Transverse colon (tissue), 4 donors: ENCODE results near the gene TDRD9.

ENCODE experiments used
- POLR2A ChIP-seq: fragments of 450-650 bp; IDR thresholded peaks from one replicate; pipeline ENCODE4 v1.6.1; 2016; ENCODE audit warnings: antibody characterized with exemption, mild to moderate bottlenecking, moderate library complexity
- POLR2AphosphoS5 ChIP-seq, 3 donors: sonication (generic); formaldehyde crosslinking; IDR thresholded peaks; one replicate each; pipeline ENCODE4 v1.6.1; 2016; ENCODE audit warnings: antibody characterized with exemption in 3 of 3
- TF ChIP-seq, protein P1 (sequence below), 5 experiments: fragments of 200-600 bp in 3 of 5; fragments of 450-650 bp in 2 of 5; sonication (generic) in 3 of 5; IDR thresholded peaks; 1 replicate in 2 of 5; 2 replicates in 3 of 5; pipeline ENCODE4 v1.5.1; 2016 to 2017; ENCODE audit warnings: antibody characterized with exemption in 5 of 5, inconsistent platforms in 3 of 5, mild to moderate bottlenecking in 2 of 5, moderate library complexity in 1 of 5

DNA sequence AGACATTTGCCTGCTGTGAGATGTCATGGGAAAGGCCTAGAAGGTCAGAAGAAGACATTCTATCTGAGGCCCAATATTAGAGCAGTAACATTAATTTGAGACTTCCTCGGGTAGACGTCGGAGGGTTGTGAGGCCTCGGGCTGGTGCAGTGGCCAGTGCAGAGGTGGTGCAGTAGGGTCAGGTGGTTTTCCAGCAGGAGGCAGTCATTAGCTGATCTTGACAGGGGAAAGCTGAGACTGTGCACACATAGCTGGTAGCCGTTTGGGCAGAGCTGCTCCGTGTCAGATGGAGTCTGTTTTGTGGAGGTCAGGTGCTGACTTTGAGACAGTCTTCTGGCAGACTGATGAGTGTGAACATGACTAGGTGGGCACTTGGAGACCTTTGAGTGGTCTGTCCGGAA lies 91.5 kb downstream of the TDRD9 start:
- TF ChIP-seq POLR2A = no peak
- TF ChIP-seq, protein P1, sequence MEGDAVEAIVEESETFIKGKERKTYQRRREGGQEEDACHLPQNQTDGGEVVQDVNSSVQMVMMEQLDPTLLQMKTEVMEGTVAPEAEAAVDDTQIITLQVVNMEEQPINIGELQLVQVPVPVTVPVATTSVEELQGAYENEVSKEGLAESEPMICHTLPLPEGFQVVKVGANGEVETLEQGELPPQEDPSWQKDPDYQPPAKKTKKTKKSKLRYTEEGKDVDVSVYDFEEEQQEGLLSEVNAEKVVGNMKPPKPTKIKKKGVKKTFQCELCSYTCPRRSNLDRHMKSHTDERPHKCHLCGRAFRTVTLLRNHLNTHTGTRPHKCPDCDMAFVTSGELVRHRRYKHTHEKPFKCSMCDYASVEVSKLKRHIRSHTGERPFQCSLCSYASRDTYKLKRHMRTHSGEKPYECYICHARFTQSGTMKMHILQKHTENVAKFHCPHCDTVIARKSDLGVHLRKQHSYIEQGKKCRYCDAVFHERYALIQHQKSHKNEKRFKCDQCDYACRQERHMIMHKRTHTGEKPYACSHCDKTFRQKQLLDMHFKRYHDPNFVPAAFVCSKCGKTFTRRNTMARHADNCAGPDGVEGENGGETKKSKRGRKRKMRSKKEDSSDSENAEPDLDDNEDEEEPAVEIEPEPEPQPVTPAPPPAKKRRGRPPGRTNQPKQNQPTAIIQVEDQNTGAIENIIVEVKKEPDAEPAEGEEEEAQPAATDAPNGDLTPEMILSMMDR (IDR thresholded peaks at IDR 0.05) = no peak
- TF ChIP-seq POLR2AphosphoS5 (IDR thresholded peaks at IDR 0.05) = no peak
